ENCODE data around the gene WDR70. TPM values are rescaled to one million over a fixed set of nuclear protein-coding genes. Genes with fewer than 3 reads are reported as not detected.

The WDR70 gene
- total RNA-seq, 4 donors from 2014 or later, result 24.7 to 200 (median 29.9) TPM

DNA sequence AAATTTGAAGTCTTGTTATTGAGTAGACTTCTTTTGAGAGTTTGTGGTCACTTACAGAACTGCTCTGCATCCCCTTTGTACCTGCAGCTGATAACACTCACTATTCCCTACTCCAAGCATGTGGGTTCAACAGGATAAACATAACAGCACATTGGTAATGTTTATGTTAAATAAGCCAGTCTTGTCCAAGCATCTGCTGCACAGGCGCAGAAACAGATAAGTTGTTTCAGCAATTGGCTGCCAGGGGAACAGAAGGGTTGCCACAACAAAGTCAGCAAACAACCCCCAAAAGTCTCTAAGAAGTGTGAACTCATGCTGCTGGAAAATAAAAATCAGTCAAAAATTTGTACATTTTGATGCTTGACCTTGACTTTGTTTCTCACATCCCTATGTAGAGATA, 286.2 kb downstream of the WDR70 start:
- H3K27ac ChIP-seq, result peak overlapping the region in 3 of 4 donors; percentile 24 to 57 (median 38)
- no peak overlapping the region for H3K4me3 ChIP-seq
- no peaks in the 10 kb centered on the region for H3K27me3 ChIP-seq
- DNase-seq, result no peak
- H3K36me3 ChIP-seq, result no peaks in the 10 kb centered on the region
- TF ChIP-seq POLR2A (IDR thresholded peaks at IDR 0.05) (no peak), EP300 (IDR thresholded peaks at IDR 0.05; ENCODE audit: low read depth) (no peak), POLR2AphosphoS5 (IDR thresholded peaks at IDR 0.05) (no peak)
- TF ChIP-seq, protein P1, sequence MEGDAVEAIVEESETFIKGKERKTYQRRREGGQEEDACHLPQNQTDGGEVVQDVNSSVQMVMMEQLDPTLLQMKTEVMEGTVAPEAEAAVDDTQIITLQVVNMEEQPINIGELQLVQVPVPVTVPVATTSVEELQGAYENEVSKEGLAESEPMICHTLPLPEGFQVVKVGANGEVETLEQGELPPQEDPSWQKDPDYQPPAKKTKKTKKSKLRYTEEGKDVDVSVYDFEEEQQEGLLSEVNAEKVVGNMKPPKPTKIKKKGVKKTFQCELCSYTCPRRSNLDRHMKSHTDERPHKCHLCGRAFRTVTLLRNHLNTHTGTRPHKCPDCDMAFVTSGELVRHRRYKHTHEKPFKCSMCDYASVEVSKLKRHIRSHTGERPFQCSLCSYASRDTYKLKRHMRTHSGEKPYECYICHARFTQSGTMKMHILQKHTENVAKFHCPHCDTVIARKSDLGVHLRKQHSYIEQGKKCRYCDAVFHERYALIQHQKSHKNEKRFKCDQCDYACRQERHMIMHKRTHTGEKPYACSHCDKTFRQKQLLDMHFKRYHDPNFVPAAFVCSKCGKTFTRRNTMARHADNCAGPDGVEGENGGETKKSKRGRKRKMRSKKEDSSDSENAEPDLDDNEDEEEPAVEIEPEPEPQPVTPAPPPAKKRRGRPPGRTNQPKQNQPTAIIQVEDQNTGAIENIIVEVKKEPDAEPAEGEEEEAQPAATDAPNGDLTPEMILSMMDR (IDR thresholded peaks at IDR 0.05), result no peak
- 63% methylated on average over 1 of the region's 1 CpG; no CpG with 5 or more reads in 1 of the 2 donors for WGBS, 2 donors (ENCODE audit: low coverage in 1 of 2)
- no peaks in the 10 kb centered on the region for H3K9me3 ChIP-seq
- peaks cover 5 to 43% (median 20%) of the 10 kb centered on the region in 4 donors for H3K4me1 ChIP-seq
- intact Hi-C loops (cut with DNase I; ENCODE audit: low total_unique reads) (loop anchor here (5.0 kb wide), 1 partner anchor 172 kb away; no protein-coding TSS in a partner anchor), in situ Hi-C loops (cut with MboI; ENCODE audit: low pct_ligation_motif_present in 1 of 4, low pct_unique_long_range_greater_than_20kb in 1 of 4, low sequenced_read_pairs in 3 of 4) (no loop called here)

DNA sequence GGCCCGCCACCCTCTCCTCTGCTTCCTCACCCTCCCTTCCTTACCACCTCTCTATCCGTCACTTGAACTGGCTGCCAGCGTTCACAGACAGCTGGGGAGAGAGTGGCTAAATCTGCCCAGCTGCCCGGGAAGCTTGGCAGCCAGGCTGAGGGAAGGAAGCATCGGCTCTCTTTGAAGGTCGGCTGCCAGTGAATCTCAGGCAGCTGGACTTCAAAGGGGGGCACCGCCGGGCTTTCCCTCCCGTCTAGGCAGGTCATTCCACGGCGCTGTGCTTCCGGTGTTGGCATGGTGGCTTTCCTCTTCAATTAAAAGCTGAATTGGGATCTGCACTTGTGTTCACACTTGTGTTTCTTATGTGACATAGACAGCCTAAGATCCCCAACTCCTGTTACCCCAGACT, 286.8 kb downstream of the WDR70 start:
- in situ Hi-C loops (cut with MboI; ENCODE audit: low pct_ligation_motif_present in 1 of 4, low pct_unique_long_range_greater_than_20kb in 1 of 4, low sequenced_read_pairs in 3 of 4), result no loop called here
- Histone ChIP-seq H3K27ac (peak overlapping the region in 3 of 4 donors; percentile 24 to 57 (median 38)), H3K27me3 (no peaks in the 10 kb centered on the region), H3K4me1 (peaks cover 5 to 43% (median 20%) of the 10 kb centered on the region in 4 donors), H3K36me3 (no peaks in the 10 kb centered on the region), H3K9me3 (no peaks in the 10 kb centered on the region), H3K4me3 (no peak overlapping the region)
- WGBS, 2 donors (ENCODE audit: low coverage in 1 of 2), result 43 to 67% methylated on average over 10 to 12 of the region's 12 CpGs
- DNase-seq, result peak; percentile 48
- intact Hi-C loops (cut with DNase I; ENCODE audit: low total_unique reads), result loop anchor here (5.0 kb wide), 1 partner anchor 171 kb away; no protein-coding TSS in a partner anchor
- TF ChIP-seq POLR2AphosphoS5 (IDR thresholded peaks at IDR 0.05), result peak in 1 of 3 donors; percentile 15
- TF ChIP-seq, protein P1 (IDR thresholded peaks at IDR 0.05), result no peak
- TF ChIP-seq POLR2A (IDR thresholded peaks at IDR 0.05), result no peak
- TF ChIP-seq EP300 (IDR thresholded peaks at IDR 0.05; ENCODE audit: low read depth), result no peak

DNA sequence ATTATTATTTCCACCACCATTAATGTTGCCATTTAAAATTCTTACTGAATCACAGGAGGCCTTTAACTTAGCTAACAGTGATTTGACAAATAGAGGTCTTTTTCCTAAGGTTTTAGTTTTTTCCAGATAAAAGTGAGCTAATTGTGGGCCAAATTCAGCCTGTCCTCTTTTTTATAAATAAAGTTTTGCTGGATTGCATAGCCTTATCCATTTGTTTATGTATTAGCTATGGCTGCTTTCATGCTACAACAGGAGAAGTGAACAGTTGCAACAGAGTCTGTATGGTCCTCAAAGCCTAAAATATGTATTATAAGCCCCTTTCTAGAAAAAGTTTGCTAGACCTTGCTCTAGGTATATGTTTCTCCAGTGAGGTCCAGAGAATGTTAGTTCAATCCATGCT, 288.3 kb downstream of the WDR70 start:
- in situ Hi-C loops (cut with MboI; ENCODE audit: low pct_ligation_motif_present in 1 of 4, low pct_unique_long_range_greater_than_20kb in 1 of 4, low sequenced_read_pairs in 3 of 4), result no loop called here
- Histone ChIP-seq H3K27ac (peak overlapping the region in 2 of 4 donors; percentile 67 to 71), H3K4me3 (no peak overlapping the region), H3K9me3 (no peaks in the 10 kb centered on the region), H3K4me1 (peaks cover 2 to 35% (median 16%) of the 10 kb centered on the region in 4 donors), H3K27me3 (no peaks in the 10 kb centered on the region), H3K36me3 (no peaks in the 10 kb centered on the region)
- intact Hi-C loops (cut with DNase I; ENCODE audit: low total_unique reads), result loop anchor here (5.0 kb wide), 1 partner anchor 170 kb away; no protein-coding TSS in a partner anchor
- TF ChIP-seq, protein P1 (IDR thresholded peaks at IDR 0.05), result no peak
- TF ChIP-seq POLR2A (IDR thresholded peaks at IDR 0.05) (no peak), POLR2AphosphoS5 (IDR thresholded peaks at IDR 0.05) (no peak), EP300 (IDR thresholded peaks at IDR 0.05; ENCODE audit: low read depth) (no peak)
- DNase-seq, result no peak

DNA sequence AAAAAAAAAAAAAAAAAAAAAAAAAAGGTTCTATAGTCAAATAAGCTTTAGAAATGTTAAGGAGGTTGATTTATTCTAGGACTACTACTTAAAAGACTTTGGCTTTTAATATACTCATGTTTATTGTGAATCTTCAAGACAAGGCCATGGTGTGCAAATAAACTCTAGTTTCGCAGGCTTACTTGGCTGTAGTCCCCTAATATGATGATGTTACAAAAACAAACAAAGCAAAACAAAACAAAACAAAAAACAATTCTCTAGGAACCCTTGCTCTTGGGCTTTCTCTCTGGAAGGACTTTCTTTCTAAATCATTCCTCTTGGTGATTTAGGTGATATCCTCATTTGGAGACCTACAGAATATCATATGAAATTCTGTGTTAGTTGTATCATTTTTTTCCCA, 288.7 kb downstream of the WDR70 start:
- Histone ChIP-seq H3K27ac (peak overlapping the region; percentile 51 to 71 (median 68)), H3K27me3 (no peaks in the 10 kb centered on the region), H3K9me3 (no peaks in the 10 kb centered on the region), H3K4me3 (no peak overlapping the region), H3K36me3 (no peaks in the 10 kb centered on the region), H3K4me1 (peaks cover 5 to 33% (median 16%) of the 10 kb centered on the region in 4 donors)
- in situ Hi-C loops (cut with MboI; ENCODE audit: low pct_ligation_motif_present in 1 of 4, low pct_unique_long_range_greater_than_20kb in 1 of 4, low sequenced_read_pairs in 3 of 4) (no loop called here), intact Hi-C loops (cut with DNase I; ENCODE audit: low total_unique reads) (loop anchor here (5.0 kb wide), 1 partner anchor 169 kb away; no protein-coding TSS in a partner anchor)
- WGBS, 2 donors (ENCODE audit: low coverage in 1 of 2), result 64 to 79% methylated on average over 1 of the region's 1 CpG
- TF ChIP-seq EP300 (IDR thresholded peaks at IDR 0.05; ENCODE audit: low read depth) (no peak), POLR2A (IDR thresholded peaks at IDR 0.05) (no peak), POLR2AphosphoS5 (IDR thresholded peaks at IDR 0.05) (no peak)
- TF ChIP-seq, protein P1 (IDR thresholded peaks at IDR 0.05), result no peak
- no peak for DNase-seq

All from transverse colon (tissue), 4 donors.